ENCODE results near the gene TXNDC11.
A peak's percentile ranks its signal among the peaks of the same experiment; 100 is the strongest.

The TXNDC11 gene

DNA sequence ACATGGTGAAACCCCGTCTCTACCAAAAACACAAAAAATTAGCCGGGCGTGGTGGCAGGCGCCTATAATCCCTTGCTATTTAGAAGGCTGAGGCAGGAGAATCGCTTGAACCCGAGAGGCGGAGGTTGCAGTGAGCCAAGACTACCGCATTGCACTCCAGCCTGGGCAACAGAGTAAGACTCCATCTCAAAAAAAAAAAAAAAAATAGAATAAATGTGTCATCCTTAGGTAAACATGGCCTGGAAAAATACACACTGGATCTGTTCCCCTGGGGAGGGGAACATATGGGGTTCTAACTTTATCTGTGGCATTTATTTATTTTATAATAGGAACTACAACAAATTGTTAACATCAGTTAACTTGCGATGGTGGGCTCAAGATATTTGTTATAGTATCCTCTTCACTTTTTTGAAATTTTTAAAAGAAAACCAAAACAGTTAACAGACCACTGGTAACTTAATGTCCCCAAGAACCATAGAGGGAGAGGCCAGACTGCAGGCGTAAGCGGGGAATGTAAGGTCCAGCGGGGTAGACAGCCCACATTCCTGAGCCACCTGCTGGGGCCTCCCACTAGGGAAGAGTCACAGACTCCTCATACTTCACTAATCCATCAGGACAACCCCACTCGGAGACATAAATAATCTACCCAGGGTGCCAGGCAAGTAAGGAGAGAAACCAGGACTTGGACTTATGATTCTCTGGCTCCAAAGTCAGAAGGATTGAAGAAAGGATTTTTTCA lies 12.5 kb upstream of the TXNDC11 start:
- no peak for FAIRE-seq
- no peak for DNase-seq (ENCODE audit: insufficient read length, low spot score)
- no peak for TF ChIP-seq POLR2A (IDR thresholded peaks at IDR 0.05; ENCODE audit: low read depth, low read length)

DNA sequence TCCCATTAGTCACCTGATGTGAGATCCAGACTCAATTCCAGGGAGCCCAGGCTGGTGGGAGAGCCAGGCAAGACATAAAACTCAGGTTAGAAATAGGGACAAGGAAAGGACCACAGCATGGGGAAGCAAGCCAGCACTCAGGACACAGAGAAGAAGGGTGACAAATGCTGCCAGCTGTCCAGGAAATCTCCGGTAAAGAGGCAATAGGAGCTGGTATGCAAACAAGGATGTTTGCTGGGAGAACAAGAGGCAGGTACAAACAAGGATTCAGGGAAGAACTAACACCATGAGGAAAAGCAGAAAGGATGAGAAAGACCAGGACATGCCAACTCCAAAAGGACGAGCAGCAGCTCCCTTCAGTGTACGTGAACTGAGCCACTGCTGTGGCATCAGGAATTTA lies 10.2 kb upstream of the TXNDC11 start:
- TF ChIP-seq POU2F2 (IDR thresholded peaks at IDR 0.05; ENCODE audit: low read depth, low read length), result no peak
- TF ChIP-seq POLR2A (IDR thresholded peaks at IDR 0.05; ENCODE audit: low read depth, low read length), result no peak
- no peak for TF ChIP-seq POLR2AphosphoS5 (IDR thresholded peaks at IDR 0.05; ENCODE audit: low read depth, low read length)
- TF ChIP-seq TAF1 (IDR thresholded peaks at IDR 0.05; ENCODE audit: low read depth, low read length), result no peak
- no peak for TF ChIP-seq PAX5 (IDR thresholded peaks at IDR 0.05; ENCODE audit: insufficient read depth, low read length, severe bottlenecking)
- no peak for TF ChIP-seq SPI1 (IDR thresholded peaks at IDR 0.05; ENCODE audit: low read depth, low read length)
- DNase-seq (ENCODE audit: insufficient read length, low spot score), result no peak

DNA sequence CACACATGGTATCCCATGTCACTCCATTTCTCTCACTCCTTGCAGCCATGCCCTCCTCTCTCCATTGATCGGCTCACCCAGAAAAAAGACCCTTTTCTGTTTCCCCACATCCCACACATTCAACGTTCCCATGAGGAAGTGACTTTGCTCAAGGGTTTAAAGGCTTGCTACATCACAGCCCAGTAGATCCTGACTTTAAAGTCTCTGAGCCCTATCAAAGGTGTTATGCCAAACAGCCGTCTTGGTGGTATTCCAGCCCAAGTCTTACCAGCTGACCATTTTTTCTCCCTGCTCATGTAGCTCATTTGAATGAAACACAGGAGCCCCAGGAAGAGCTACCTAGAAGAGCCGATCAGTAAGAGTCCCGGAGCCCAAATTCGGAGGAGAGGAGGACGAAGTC lies 7.4 kb upstream of the TXNDC11 start:
- FAIRE-seq (no peak), DNase-seq (ENCODE audit: insufficient read length, low spot score) (no peak)
- TF ChIP-seq POLR2A (IDR thresholded peaks at IDR 0.05; ENCODE audit: low read depth, low read length), result 0 out of 2 replicates have a peak, but pooled peaks have one; percentile 30
- no peak for TF ChIP-seq TAF1 (IDR thresholded peaks at IDR 0.05; ENCODE audit: low read depth, low read length)

More for the DNA sequence above, 10.2 kb upstream of the TXNDC11 start:
- no peak for FAIRE-seq

GRCh38 chr16:11748404-11749254 lies 6.0 kb upstream of the TXNDC11 start:
- no peak for DNase-seq (ENCODE audit: insufficient read length, low spot score)
- FAIRE-seq, result no peak
- TF ChIP-seq POLR2A (IDR thresholded peaks at IDR 0.05; ENCODE audit: low read depth, low read length), result no peak

DNA sequence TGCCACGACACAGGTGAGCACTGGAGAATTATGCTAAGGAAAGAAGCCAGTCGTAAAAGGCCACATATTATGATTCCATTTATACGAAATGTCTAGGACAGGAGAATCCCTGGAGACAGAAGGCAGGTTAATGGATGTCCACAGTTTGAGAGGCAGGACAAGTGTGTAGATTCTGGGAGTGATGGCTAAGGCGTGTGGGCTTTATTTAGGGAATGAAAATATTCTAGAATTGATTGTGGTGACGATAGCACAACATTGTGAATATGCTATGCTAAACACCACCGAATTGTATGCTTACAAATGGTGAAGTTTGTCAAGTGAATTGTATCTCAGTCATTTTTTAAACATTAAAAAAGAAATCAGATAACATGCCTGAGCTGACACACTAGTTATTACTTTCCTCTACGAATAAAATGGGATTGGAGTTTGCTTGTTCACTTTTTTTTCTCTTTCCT lies 5.3 kb upstream of the TXNDC11 start:
- DNase-seq (ENCODE audit: insufficient read length, low spot score) (no peak), FAIRE-seq (no peak)
- TF ChIP-seq POLR2A (IDR thresholded peaks at IDR 0.05; ENCODE audit: low read depth, low read length), result no peak
- TF ChIP-seq TAF1 (IDR thresholded peaks at IDR 0.05; ENCODE audit: low read depth, low read length), result no peak

DNA sequence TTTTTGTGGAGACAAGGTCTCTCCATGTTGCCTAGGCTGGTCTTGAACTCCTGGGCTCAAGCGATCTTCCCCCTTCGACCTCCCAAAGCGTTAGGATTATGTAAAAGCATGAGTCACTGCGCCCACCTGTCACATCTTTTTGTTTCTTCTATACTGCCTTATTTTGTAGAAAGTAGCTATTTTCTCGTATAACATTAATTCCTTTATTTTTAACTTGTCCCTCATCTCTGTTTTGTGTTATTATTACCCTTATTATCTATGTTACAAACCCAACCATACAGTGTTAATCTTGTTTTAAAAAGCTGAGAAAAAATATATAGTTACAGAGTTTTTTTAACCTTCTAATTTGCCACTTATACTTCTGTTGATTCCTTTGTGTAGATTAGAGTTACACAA lies 1.4 kb upstream of the TXNDC11 start:
- DNase-seq (ENCODE audit: insufficient read length, low spot score), result no peak
- TF ChIP-seq SPI1 (IDR thresholded peaks at IDR 0.05; ENCODE audit: low read depth, low read length), result no peak
- TF ChIP-seq POLR2A (IDR thresholded peaks at IDR 0.05; ENCODE audit: low read depth, low read length), result no peak
- TF ChIP-seq POLR2AphosphoS5 (IDR thresholded peaks at IDR 0.05; ENCODE audit: low read depth, low read length), result no peak
- no peak for TF ChIP-seq POU2F2 (IDR thresholded peaks at IDR 0.05; ENCODE audit: low read depth, low read length)
- no peak for TF ChIP-seq PAX5 (IDR thresholded peaks at IDR 0.05; ENCODE audit: insufficient read depth, low read length, severe bottlenecking)
- TF ChIP-seq TAF1 (IDR thresholded peaks at IDR 0.05; ENCODE audit: low read depth, low read length), result no peak
- FAIRE-seq, result no peak

DNA sequence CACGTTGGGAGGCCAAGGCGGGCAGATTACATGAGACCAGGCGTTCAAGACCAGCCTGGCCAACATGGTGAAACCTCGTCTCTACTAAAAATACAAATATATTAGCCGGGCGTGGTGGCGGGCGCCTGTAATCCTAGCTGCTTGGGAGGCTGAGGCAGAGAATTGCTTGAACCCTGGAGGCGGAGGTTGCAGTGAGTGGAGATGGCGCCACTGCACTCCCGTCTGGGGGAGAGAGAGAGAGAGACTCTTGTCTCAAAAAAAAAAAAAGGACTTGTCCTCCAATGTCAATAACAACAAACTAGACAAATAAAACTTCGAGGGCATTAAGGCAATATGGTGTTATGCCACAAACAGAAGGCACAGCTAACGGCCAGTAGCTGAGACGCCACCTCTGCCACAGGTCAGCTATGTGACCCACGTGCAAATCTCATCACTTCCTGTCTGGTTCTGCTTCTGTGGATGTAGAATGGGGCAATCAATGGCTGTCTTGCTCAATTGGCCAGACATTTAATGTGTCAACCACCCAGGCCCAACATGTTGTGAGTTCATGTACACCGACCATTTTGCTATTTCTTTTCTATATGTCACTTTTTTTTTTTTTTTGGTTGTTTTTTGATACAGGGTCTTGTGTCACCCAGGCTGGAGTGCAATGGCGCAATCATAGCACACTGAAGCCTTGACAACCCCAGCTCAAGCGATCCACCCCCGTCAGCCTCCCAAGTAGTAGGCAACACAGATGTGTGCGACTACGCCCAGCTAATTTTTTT lies 834 bp upstream of the TXNDC11 start:
- peak; percentile 59 for FAIRE-seq
- TF ChIP-seq TAF1 (IDR thresholded peaks at IDR 0.05; ENCODE audit: low read depth, low read length) (no peak), PAX5 (IDR thresholded peaks at IDR 0.05; ENCODE audit: insufficient read depth, low read length, severe bottlenecking) (no peak), POLR2AphosphoS5 (IDR thresholded peaks at IDR 0.05; ENCODE audit: low read depth, low read length) (no peak), POU2F2 (IDR thresholded peaks at IDR 0.05; ENCODE audit: low read depth, low read length) (no peak), SPI1 (IDR thresholded peaks at IDR 0.05; ENCODE audit: low read depth, low read length) (peak; percentile 59), POLR2A (IDR thresholded peaks at IDR 0.05; ENCODE audit: low read depth, low read length) (0 out of 2 replicates have a peak, but pooled peaks have one; percentile 27)
- DNase-seq (ENCODE audit: insufficient read length, low spot score), result no peak

DNA sequence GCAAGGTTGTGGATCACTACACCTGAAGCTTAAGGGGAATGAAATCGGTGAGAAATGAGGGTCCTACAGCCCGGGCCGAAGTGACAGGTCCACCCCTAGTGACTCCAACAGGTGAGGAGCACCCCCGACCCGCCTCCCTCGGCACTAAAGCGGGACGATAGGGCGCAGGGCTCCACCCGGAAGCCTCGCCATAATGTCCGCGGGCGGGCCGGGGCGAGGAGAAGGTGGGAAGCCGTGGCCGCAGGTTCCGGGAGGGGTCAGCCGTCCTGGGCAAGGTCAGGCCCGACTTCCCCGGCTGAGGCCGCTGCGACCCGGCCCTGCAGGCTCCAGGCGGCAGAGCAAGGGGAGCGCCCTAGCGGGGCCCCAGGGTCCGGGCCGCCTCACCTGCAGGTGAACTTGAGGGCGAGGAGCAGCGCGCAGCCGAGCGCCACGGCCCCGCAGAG lies 543 bp downstream of the TXNDC11 start:
- DNase-seq (ENCODE audit: insufficient read length, low spot score) (peak; percentile 38), FAIRE-seq (peak; percentile 35)
- no peak for TF ChIP-seq POLR2A (IDR thresholded peaks at IDR 0.05; ENCODE audit: low read depth, low read length)
- no peak for TF ChIP-seq POU2F2 (IDR thresholded peaks at IDR 0.05; ENCODE audit: low read depth, low read length)
- TF ChIP-seq PAX5 (IDR thresholded peaks at IDR 0.05; ENCODE audit: insufficient read depth, low read length, severe bottlenecking), result no peak

DNA sequence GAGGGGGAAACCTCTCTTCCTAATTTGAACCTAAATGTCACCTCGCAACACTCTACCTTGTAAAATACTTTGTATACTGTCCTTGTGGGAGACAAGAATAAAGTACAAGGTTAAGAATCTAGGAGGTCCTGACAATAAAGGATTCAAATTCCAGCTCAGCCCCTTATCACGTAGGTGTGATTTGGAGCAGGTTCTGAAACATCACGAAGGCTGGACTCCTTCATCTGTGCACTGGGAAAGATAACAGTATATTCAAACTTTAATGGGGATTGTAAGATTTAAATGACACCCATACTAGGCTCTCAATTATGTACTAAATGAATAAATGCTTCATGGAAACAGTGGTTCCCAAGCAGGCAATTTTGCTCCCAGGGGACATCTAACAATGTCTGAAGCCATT lies 2.1 kb downstream of the TXNDC11 start:
- no peak for TF ChIP-seq PAX5 (IDR thresholded peaks at IDR 0.05; ENCODE audit: insufficient read depth, low read length, severe bottlenecking)
- TF ChIP-seq TAF1 (IDR thresholded peaks at IDR 0.05; ENCODE audit: low read depth, low read length), result no peak
- TF ChIP-seq POLR2AphosphoS5 (IDR thresholded peaks at IDR 0.05; ENCODE audit: low read depth, low read length), result no peak
- TF ChIP-seq SPI1 (IDR thresholded peaks at IDR 0.05; ENCODE audit: low read depth, low read length), result no peak
- TF ChIP-seq POLR2A (IDR thresholded peaks at IDR 0.05; ENCODE audit: low read depth, low read length), result no peak
- no peak for TF ChIP-seq POU2F2 (IDR thresholded peaks at IDR 0.05; ENCODE audit: low read depth, low read length)
- no peak for FAIRE-seq
- no peak for DNase-seq (ENCODE audit: insufficient read length, low spot score)

Data from GM12891 (cell line).